HL-60/S4 (cell line): ENCODE results near the gene COL23A1.
"Not testable (repeated sequence)": the region's sequence is repeated elsewhere in the genome, so short reads cannot be mapped to it uniquely, and the experiment has no call there.

Source experiments
- in situ Hi-C: fragments of 300-500 bp; cut with MboI; formaldehyde crosslinking; loops from 2 replicates; pipeline ENCODE4 v1.14.3; 2022; ENCODE audit warnings: low sequenced_read_pairs

Gene COL23A1

GRCh38 chr5:178314961-178315820, 275.0 kb downstream of the COL23A1 start:
- in situ Hi-C loops = no loop called here

DNA sequence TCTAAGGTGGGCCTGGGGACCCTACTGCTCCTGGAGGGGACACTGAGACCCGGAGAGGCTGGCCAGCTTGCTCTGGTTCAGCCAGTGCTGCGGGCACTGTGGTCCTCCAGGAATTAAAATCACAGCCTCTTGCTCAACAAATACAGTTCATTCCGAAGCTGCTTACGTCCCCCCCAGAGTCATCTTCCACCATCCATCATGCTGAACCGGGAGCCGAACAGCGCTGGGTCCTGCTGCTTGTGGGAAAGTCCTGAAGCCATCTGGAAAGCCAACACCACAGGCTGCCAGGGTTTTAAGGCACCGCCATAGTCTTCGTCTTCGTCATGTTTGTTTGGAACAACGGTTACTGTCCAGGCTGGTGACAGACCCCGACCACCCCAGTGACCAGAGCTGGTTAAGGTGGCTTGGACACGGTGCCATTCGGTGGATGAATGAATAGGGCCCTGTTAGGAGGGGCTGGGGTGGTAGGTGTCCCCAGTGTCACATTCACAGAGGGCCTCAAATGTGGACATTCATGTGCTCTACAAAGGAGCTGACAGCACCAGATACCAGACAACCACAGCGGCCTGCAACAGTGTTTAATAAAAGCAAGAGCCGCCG, 276.0 kb downstream of the COL23A1 start:
- in situ Hi-C loops = no loop called here

DNA sequence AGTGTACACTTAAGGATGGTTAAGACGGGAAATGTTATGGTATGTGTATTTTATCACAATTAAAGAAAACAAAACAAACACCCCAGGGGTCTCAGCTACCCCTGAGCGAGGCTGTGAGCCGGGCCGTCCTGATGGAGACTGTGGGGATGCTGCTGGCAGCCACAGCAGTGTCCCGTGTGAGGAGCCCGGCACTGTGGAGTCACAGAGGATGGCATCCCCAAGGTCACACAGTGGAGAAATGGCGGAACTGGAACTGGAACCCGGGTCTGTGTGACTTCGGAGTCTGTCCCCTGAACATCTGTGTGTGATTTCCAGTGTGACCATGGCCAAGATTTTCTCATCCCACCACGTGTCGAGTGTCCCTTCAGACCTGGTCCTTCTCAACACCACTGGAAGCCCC, 276.9 kb downstream of the COL23A1 start:
- in situ Hi-C loops = no loop called here

DNA sequence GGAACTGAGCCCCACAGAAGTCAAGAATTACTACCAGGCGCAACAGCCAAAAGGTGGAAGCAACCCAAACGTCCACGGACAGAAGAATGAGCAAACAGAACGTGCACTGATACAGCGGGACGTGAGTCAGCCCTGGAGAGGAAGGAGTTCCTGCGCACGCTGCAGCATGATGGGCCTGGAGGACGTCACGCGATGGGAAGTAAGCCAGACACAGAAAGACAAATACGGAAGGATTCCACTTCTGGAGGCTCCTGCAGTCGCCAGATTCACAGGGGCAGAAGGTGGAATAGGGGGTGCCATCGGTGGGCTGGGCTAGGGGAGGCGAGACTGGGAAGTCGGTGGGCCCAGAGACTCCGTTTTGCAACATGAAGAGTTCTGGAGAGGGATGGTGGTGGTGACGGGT, 277.3 kb downstream of the COL23A1 start:
- in situ Hi-C loops = no loop called here

GRCh38 chr5:178310130-178310865, 279.9 kb downstream of the COL23A1 start:
- in situ Hi-C loops = no loop called here

- in situ Hi-C loops = no loop called here
Observed at GRCh38 chr5:178309271-178310013, 280.8 kb downstream of the COL23A1 start.

- in situ Hi-C loops = no loop called here
Observed at GRCh38 chr5:178308541-178309092, 281.6 kb downstream of the COL23A1 start.

GRCh38 chr5:178307267-178308045, 282.7 kb downstream of the COL23A1 start:
- in situ Hi-C loops = no loop called here

DNA sequence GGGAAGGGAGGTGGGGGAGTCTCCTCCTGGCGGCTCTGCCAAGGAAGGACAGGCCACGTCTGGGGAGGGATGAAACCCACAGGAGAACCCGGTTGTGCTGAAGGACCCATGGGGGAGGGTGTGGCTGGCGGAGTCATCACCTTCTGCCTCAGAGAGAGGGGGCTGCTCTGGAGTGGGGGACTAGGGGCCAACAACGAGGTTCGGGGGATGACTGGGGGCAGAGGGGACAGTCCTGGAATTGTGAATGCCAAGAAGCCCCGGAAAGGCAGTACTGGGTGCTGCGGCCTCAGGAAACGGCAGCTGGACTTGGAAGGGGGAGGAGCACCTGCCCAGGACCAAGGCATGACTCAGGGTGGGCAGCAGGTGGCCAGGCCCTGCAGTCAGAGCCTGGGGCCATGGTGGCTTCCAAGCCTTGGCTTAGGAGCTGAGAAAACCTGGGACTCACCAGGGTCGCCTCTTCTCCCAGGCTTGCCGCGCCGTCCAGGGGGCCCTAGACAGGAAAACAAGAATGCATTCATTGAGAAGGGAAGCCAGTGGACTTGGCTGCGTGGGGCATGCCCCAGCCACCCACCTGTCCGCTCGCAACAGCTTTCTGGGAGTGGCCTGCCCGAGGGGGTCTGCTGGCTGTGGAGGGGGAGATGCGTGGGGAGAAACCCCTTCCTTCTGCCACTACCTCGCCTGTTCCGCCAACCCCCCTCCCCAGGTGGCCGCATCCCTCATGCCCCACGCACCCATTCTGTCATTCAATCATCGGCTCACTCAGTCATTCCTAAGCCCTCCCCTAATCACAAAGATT, 283.6 kb downstream of the COL23A1 start:
- in situ Hi-C loops = no loop called here

GRCh38 chr5:178305801-178306200, 284.4 kb downstream of the COL23A1 start:
- in situ Hi-C loops = no loop called here

- in situ Hi-C loops = no loop called here
Observed at GRCh38 chr5:178304761-178305645, 285.2 kb downstream of the COL23A1 start.

DNA sequence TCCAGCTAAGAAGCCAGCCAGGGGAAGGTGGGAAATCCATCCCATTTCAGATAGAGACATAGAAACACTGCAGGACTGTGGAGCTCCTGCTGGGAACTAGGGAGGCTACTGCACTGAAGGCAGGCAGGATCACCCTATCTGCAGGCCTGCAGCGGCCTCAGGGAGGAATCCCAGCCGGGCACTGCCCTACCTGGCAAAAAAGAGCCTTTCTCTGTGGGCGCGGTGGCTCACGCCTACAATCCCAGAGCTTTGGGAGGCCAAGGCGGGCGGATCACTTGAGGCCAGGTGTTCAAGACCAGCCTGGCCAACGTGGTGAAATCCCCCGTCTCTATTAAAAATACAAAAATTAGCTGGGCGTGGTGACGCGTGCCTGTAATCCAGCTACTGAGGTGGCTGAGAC, 286.2 kb downstream of the COL23A1 start:
- in situ Hi-C loops = no loop called here

GRCh38 chr5:178302321-178302720, 287.9 kb downstream of the COL23A1 start:
- in situ Hi-C loops = not testable (repeated sequence)

DNA sequence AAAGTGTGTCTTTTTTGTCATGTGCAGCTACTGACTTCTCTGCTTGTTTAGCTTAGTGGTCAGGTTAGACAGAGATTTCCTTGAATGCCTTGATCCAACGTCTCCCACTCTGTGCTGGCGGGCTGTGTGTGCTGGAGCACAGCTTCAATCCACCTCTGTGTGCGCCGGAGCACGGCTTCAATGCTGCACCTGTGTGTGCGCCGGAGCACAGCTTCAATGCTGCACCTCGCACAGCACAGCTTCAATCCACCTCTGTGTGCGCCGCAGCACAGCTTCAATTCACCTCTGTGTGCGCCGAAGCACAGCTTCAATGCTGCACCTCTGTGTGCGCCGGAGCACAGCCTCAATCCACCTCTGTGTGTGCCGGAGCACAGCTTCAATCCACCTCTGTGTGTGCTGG, 288.6 kb downstream of the COL23A1 start:
- in situ Hi-C loops = no loop called here

DNA sequence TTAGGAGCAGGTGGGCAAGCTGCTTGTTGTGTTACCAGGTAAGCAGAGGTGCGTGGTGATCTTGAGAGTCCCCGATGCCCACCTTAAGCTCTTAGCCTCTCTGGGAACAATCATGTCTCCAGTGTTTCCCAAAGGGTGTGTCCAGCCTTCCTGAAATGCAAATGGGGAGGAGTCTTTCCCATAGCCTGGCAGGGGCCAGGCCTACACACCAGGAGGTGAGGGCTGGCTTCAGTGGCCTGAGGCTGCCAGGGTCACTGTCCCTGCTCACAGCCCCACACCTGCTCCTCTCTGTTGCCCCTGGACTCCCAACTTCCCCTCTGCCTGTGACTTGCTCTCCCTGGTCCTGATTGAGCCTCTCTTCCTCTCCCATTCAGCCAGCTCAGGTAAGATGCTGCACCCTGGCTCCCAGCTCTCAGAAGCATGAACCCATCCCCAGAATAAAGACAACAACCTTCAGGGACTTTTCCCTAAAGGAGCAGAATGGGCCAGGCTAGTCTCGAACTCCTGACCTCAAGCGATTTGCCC, 291.8 kb downstream of the COL23A1 start:
- in situ Hi-C loops = loop anchor here (10.0 kb wide), 1 partner anchor 256 kb away; no protein-coding TSS in a partner anchor

DNA sequence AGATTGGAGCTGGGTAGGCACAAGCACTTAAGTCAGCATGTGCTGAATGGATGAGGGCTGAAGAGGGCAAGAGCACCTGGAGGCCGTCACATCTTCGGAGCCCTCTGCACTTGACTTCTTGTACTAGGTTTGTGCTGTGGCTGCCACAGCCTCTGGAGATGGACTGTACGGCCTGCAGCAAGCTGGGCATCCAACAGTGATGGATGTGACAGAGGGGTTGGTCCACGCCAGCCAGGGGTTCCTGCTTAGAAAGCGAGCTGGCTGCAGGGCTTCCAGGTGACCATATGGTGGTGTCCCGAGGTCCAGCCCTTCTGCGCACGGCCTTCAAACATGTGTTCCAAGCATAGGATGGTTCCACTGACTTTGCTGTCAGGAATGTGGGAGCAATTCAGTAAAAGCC, 292.4 kb downstream of the COL23A1 start:
- in situ Hi-C loops = loop anchor here (10.0 kb wide), 1 partner anchor 257 kb away; no protein-coding TSS in a partner anchor

- in situ Hi-C loops = loop anchor here (10.0 kb wide), 1 partner anchor 259 kb away; no protein-coding TSS in a partner anchor
Observed at GRCh38 chr5:178296066-178296465, 294.1 kb downstream of the COL23A1 start.

DNA sequence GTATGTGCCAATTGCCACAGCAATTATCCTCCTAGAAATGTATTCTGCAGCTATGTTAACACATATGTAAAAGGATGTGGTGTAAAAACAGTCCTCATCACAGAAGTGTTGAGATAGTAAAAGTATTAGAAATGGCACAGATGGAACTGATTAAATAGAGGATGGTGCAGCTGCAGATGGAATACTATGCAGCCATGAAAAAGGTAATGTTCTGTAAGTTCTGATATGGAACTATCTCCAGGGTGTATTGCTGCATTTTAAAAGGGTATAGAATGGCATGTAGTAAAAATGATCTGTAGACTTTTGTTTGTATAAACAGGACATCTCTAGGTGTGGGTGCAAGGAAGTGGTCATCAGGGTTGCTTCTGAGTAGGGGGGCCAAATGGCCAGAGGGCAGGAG, 294.6 kb downstream of the COL23A1 start:
- in situ Hi-C loops = loop anchor here (10.0 kb wide), 1 partner anchor 259 kb away; no protein-coding TSS in a partner anchor
